GM18508 (cell line): ENCODE measurements around the gene TP53BP1.
"Not testable (repeated sequence)": the region's sequence is repeated elsewhere in the genome, so short reads cannot be mapped to it uniquely, and the experiment has no call there.

Experiments used
- ATAC-seq: cut with Tn5 transposase; IDR thresholded peaks from one replicate; pipeline ENCODE4 v1.9.1; 2021; ENCODE audit warnings: moderate number of reproducible peaks; ENCODE audit not compliant: insufficient read depth, unreplicated experiment

The TP53BP1 gene

DNA sequence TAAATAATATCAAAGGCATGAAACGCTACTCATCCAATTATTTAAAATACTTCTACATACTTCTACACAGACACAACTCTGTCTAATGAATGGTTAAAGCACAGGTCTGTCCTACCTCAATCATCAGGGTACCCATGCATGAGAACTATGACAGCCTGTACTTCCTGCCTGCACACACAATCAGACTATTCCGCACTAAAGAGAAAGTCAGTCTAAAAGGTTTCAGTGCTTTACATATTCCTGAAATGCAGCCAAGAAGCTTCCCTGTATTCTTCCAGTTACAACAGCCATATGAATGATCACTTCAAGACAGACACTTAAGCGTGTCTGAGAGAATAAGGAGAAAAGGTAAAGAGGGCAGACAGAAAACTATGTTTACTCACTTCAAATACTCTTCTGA is 63.3 kb downstream of the TP53BP1 start:
- ATAC-seq = no peak

DNA sequence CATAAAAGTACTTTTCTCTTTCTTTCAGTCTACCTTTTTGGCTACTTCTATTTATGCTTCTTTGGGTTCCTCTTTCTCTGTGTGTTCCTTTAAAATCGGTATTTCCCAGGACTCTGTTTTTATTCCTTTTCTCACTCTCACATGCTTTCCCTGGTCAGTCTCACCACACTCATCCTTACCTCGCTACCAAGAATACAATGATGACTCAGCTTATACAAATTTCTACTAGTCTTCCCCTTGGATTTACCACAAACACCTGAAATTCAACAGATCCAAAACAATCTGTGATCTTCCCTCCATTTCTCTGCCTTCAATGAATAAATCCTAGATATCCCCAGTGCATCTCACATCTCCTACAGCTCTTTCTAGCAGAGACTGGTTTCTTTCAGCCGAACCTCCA is 69.2 kb downstream of the TP53BP1 start:
- no peak for ATAC-seq

DNA sequence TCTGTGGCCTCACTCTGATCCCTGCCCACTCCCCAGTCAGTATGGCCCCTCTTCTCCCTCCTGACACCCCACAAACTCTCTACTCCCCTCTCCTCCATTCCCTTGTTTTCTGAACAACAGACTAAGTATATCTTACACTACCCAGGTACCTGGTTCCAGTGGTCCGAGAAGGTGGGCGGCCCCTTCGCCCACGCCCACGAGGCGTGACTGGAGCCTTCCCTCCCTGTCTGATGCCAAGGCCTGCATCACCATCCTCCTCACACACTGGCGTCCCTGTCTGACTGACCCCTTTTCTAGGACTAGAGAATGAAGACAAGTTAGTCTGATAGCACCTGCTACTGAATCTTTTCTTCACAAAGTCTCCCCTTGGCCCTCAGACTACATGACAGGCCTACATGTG is 72.1 kb downstream of the TP53BP1 start:
- no peak for ATAC-seq

DNA sequence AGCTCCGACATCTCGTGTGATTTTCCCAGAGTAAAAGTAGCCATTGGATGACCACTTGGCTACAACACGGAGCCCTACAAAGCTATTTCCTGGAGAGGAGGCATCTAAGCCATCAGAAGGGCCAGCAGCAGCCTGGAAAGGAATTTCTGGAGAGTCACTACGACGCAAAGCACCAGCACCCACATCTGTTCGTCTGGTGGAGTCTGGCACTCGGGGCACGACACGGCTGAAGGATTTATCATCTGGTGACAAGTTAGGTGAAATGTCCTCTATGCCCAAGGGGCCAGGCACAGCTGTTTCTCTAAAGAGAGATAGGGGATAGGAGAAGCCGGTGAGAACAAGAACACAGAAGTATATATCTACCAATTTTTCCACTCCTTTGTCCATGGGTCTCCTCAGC is 72.5 kb downstream of the TP53BP1 start:
- ATAC-seq = no peak

DNA sequence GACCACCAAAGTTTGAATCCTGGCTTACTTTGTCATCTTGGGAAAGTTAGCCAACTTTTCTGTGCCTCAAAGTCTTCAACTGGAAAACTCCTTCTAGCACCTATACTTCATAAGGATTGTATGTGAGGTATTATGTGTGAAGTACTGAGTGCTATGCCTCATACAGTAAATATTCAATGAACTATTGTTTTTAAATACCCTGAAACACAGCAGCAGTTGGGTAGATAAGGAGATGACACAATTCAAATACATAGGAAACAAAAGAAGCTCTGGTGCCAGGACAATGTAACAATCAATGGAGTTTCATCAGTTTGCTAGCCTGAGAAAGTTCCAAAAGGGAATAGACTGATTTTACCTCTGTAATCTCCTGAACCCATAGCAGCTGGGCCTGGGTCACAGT is 78.8 kb downstream of the TP53BP1 start:
- no peak for ATAC-seq

DNA sequence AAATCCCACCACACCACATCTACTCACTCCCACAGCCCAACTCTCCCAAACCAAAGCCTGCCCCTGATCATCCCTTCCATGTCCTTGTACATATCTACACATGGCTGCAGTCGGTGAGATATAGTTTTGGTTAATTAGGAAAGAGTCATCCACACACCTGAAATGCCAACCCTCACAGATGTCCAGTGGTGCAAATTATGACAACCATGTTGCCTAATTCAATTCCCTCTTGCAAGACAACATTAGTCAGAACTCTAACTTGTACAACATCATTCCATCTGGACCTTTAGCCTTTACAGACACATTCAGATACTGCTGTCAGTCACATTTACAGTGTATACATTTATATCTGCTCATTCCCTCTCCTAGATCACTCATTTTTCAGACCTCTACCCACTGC is 80.9 kb downstream of the TP53BP1 start:
- no peak for ATAC-seq

DNA sequence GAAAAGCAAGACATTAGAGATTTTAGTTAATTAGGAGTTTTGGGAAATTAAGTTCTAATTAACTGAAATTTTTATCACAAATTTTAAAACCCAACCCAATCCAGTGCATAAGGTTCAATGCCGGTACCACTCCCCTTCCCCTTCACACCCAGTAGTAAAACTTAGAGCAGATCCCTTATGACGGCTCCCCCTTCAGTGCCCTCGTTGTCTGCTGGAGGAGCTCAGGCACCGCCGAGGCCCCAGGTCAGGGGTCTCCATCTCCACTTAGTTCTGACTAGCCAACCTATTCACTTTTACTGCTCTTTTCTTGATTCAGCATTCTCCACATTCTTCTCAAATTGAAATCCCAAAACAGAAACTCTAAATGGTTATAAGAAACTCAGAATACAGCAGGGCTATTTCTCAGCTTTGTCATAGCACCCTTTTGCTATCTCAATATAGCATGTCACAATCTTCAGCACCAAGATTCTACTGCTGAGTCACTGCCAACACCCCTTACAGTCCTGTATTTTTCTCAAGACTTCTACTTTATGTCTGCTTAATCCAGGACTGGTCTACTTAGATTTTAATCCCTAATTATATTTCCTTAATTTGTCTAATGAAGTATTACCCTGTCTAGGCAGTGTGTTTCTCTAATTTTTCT is 82.3 kb downstream of the TP53BP1 start:
- no peak for ATAC-seq

DNA sequence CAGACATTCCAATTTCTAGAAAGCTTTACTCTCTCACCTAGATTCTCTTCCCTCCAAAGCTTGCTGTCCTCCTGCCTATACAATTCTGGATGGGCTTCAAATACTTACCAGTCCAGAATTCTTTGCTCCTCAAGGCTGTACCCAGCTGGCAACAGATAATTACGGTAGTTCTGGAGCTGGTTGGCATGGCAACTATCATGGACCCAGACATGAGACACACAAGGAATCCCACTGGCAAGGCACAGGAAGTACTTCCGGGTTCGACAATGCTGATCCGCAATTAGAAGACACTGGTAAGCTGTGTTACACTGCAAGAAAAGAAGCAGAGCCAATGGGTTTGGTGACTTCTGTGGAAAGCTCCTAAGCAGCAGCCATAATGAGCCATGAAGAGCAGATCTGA is 84.2 kb downstream of the TP53BP1 start:
- no peak for ATAC-seq

DNA sequence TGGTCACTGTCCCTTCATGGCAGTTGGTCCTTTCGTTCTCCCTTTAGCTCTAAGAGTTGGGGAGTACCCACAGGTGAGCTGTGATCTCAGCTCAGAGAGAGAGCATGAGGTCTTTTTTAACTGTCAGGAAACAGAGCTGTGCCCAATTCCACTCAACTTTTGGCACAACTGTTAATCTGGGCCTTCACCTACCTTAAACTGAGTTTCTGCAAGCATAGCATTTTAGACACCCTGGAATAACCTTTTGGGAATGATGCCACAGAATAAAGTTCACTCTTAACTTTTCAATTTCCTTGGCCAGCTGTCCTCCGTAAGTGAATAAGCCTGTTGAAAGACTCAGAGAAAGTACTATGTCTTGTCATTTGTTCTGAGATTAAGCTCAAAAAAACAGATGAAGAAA is 86.1 kb downstream of the TP53BP1 start:
- ATAC-seq = no peak

DNA sequence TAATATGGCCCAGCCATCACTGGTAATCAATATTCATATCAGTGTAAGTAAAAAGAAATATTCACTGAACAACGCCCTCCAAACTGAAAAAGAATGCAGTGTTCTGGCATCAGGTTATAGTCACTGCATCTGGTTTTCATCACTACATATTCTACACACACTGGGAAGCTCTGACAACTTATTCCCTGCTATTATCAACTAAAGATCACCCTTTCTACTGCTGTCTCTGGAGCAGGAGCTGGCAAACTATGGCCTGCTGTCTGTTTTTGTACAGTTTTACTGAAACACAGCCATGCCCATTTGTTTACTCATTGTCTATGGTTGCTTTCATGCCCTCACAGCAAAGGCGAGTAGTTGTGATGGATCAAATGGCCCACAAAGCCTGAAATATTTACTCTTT is 86.8 kb downstream of the TP53BP1 start:
- no peak for ATAC-seq

DNA sequence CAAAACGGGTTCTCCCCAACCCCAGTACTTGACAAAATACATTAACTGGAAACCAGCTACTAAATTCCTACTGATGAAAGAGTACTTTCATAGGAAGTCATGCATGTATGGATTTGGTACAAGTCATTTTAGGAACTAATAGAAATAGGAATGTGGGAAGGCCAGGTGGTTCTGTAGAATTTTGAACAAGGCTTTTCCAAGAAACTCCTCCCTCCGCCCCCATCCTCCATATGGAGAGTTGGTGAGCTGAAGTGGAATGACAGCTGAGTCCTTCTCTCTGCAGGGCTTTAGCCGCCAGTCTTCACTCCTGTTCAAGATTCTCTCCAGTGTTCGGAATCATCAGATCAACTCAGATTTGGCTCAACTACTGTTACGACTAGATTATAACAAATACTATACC is 88.8 kb downstream of the TP53BP1 start:
- ATAC-seq = no peak

DNA sequence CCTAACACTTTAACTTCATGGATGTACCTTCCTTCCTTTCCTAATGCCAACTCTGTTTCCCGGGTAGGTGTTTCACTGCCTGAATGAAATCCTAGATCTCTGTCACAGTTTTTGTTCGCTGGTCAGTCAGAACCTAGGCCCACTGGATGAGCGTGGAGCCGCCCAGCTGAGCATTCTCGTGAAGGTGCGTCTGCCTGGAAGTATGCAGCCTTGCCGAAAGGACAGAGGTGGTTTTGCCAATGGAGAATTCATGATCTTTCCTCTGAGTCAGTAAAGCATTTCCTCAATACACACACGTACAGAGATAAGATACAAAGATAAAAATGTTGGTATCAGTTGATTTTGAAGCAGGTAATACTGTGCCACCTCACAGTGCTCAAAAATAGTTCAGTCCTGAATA is 89.3 kb downstream of the TP53BP1 start:
- ATAC-seq = no peak

DNA sequence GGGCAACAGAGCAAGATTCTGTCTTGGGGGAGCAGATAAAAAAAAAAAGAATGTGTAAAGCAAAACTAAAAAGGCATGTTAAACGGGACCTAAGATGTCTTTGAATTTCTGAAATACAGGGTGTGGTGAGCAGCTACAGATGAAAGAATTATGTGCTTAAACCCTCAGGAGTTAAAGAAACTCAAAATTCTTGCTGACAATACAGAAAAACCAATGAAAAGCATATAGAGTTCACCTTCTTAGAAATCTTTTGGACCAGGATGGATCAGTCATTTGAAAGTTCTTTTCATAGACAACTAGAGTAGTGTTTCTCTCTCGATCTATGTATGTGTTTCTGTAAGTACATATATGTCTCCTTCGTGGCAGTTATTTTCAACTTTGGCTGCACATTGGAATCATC is 90.7 kb downstream of the TP53BP1 start:
- no peak for ATAC-seq

DNA sequence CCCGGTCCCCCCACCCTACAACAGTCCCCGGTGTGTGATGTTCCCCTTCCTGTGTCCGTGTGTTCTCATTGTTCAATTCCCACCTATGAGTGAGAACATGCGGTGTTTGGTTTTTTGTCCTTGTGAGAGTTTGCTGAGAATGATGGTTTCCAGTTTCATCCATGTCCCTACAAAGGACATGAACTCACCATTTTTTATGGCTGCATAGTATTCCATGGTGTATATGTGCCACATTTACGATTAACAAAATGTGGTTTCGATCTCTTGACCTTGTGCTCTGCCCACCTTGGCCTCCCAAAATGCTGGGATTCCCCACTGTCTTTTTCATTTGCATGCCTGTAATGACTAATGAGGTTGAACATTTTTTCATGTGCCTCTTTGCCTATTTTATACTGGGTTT is 99.4 kb downstream of the TP53BP1 start:
- ATAC-seq = not testable (repeated sequence)

DNA sequence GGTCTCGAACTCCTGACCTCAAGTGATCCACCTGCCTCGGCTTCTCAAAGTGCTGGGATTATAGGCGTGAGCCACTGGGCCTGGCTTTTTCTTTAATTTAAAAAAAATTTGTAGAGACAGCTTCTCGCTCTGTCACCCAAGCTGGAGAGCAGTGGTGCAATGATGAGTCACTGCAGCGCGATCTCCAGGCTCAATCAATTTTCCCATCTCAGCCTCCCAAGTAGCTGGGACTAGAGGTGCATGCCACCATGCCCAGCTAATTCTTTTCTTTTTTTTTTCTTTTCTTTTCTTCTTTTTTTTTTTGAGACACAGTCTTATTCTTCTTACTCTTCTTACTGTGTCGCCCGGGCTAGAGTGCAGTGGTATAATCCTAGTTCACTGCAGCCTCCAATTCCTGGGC is 102.2 kb downstream of the TP53BP1 start:
- ATAC-seq = no peak

DNA sequence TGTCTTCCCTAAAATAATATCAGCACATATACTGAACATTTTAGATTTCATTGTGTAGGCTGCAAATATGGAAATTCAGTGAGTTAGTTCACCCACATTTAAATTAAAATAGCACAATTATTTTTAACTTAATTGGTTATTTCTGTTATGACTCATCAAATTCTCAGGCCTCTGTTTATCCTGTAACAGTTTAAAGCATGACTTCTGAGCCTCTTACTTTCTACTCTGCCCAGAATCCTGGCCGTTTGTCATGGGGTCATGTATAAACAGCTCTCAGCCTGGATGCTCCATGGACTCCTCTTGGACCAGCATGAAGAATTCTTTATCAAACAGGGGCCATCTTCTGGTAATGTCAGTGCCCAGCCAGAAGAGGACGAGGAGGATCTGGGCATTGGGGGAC is 109.9 kb downstream of the TP53BP1 start:
- ATAC-seq = no peak

DNA sequence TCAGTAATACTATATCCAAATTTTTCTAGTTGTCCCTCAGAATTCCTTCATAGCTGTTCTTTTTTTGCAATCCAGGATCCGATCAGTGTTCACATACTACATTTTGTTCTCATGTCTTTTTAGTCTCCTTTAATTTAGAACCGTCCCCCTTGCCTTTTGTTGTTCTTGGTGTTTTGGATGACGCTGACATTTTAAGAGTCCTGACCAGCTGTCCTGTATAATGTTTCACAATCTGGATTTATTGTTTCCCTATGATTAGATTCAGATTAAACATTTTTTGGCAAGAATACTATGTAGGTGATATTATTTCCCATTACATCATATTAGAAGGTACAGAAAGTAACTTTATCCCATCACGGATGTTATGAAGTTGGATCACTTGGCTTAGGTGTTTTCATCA is 110.6 kb downstream of the TP53BP1 start:
- ATAC-seq = no peak

DNA sequence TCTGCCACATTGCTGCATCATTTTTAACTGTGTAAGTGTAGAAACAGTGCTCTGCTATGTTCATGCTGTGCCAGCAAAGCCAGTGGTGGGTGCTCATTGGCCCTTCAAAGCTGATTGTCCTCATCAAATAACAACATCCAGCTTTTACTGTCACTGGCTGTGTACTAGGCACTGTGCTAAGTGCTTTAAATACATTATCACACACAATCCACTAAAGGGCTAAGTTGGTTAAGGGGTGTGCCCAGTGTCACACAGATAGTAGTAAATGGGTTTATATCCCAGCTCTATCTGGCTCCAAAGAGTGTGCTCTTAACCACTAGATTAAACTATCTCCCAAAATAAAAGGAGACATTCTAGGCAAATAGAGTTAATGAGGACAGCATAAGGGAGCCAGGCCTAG is 114.4 kb downstream of the TP53BP1 start:
- ATAC-seq = no peak

DNA sequence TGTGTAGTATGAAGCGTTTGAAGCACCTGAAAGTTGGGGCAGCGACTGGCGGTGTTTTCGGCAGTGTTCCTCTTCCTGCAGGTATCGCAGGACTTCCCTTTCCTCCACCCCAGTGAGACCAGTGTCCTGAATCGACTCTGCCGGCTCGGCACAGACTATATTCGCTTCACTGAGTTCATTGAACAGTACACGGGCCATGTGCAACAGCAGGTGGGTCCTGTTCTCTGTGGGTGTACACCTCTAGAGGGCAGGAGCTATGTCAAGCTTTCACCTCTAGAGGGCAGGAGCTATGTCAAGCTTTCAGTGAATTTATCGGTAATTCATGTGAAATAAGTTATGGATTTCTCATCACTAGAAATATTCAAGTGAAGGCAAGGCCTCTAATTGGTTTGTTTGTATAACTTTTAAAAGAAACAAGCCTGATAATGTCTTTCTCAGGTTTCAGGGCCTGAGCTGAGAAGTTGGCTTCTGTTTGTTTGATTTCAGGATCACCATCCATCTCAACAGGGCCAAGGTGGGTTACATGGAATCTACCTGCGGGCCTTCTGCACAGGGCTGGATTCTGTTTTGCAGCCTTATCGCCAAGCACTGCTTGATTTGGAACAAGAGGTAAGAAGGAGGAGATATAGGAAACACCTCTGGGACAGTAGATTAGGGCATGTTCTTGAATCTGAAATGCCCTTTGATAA is 116.8 kb downstream of the TP53BP1 start:
- no peak for ATAC-seq

DNA sequence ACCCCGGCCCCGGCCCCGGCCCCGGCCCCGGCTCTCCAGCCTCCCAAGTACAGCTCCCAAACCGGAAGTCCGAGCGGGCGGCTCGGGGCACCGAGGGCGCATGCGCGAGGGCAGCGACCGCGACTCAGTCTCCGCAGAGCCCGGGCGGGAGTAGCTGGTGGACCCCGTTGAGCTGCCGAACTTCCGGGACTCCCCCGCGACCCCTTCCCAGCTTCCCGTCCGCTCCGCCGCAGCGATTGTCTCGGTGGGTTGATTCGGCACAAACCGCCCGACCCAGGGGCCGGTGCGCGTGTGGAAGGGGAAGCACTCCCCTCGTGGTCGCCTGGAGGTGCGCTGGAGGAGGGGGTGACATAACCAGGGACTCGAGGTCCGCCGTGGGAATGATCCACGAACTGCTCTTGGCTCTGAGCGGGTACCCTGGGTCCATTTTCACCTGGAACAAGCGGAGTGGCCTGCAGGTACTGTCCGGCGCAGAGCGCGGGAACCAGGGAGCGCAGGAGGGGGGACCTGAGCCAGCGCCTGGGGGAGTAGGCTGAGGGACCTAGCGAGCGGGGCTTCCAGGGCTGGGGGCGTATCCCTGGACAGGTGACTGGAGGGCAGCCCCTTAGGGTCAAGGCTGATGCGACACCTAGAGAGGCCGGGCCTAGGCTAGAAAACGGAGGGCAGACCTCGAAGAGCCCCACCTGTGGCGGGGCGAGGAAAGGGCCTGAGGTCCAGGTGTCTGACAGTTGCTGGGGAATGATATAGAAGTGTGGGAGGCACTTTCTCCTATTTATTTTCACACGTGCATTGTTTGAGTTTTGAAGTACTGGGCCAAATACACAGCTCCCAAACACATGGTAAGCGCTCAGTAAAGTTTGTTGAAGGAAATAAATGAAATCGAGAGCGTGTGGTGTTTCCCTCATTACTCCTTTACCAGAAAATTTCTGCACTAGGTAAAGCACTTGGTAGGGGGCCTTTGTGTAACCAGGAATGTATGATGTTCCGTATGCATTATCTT is 121.7 kb downstream of the TP53BP1 start, which contains the start of the genes TUBGCP4 and ZSCAN29:
TUBGCP4 (plus strand) TSS at position 127 of the 1,000 bp plus-strand sequence; CDS start at position 381, 254 bp downstream.
ZSCAN29 (minus strand) TSS at position 69 of the 1,000 bp plus-strand sequence. CDS start 1,130 bp downstream, outside the sequence.
- no peak for ATAC-seq
